ENCODE data around the gene ATP13A3. TPM values are rescaled to one million over a fixed set of nuclear protein-coding genes. Genes with fewer than 3 reads are reported as not detected.

ATP13A3 gene
- total and polyA plus RNA-seq, 2 of the 4 experiments (the other 2 are of a cell fraction), result 48.1 to 154 TPM

GRCh38 chr3:194504146-194504545 is 17.3 kb upstream of the ATP13A3 start:
- Histone ChIP-seq H2BK120ac (ENCODE audit: low read depth, low read length) (peak overlapping the region; percentile 90), H3K36me3 (ENCODE audit: control insufficient read depth, insufficient read depth, low read length) (no peaks in the 10 kb centered on the region), H2BK5ac (ENCODE audit: low read depth, low read length, poor library complexity, severe bottlenecking) (no peak overlapping the region), H3K79me1 (ENCODE audit: low read depth in 1 of 2, low read length in 2 of 2) (peaks cover 0 to 5% of the 10 kb centered on the region in 2 experiments; a peak in 1 of 4 replicates), H3K4me1 (ENCODE audit: control insufficient read depth, insufficient read depth, low read length) (peaks cover 14% of the 10 kb centered on the region), H3K4me3 (ENCODE audit: insufficient read depth, low read depth, low read length) (no peak overlapping the region), H3K14ac (replicated peaks; ENCODE audit: low read depth, low read length) (peak overlapping the region; percentile 87; the same call in 1 of the 2 replicates), H3K4me2 (ENCODE audit: low read depth, low read length) (no peak overlapping the region), H4K5ac (ENCODE audit: low read depth, low read length) (peak overlapping the region; percentile 83), H2BK15ac (ENCODE audit: low read depth, low read length) (peak overlapping the region; percentile 93; the same call in 2 of the 3 replicates), H3K27me3 (ENCODE audit: control insufficient read depth, insufficient read depth, low read length) (no peaks in the 10 kb centered on the region), H3K18ac (ENCODE audit: low read depth, low read length) (peak overlapping the region; percentile 90; the same call in 1 of the 2 replicates), H3K56ac (ENCODE audit: extremely low read depth, insufficient read depth, low read length) (no peak overlapping the region), H4K91ac (ENCODE audit: insufficient read depth, low read depth, low read length) (no peak overlapping the region; the same call in none of the 2 replicates), H3K9me3 (ENCODE audit: control insufficient read depth, insufficient read depth, low read length) (no peaks in the 10 kb centered on the region), H3K4ac (ENCODE audit: low read depth, low read length) (peak overlapping the region; percentile 94), H2AK9ac (replicated peaks; ENCODE audit: low read depth, low read length, poor library complexity) (peak overlapping the region; percentile 68), H3K9me1 (ENCODE audit: insufficient read depth, low read length) (peaks cover 12% of the 10 kb centered on the region; the same call in 1 of the 2 replicates), H3K27ac (ENCODE audit: insufficient read depth, low read length) (peak overlapping the region; percentile 45; the same call in 1 of the 2 replicates), H2AK5ac (ENCODE audit: low read depth, low read length) (peak overlapping the region; percentile 96), H2BK20ac (ENCODE audit: low read depth, low read length) (peak overlapping the region; percentile 87), H3K9ac (ENCODE audit: low read depth, low read length) (no peak overlapping the region), H2AFZ (replicated peaks; ENCODE audit: low read length, poor library complexity) (no peak overlapping the region), H3K23ac (ENCODE audit: low read depth, low read length) (peak overlapping the region; percentile 20; the same call in 1 of the 2 replicates), H4K20me1 (ENCODE audit: insufficient read depth, low read length) (no peaks in the 10 kb centered on the region), H4K8ac (ENCODE audit: low read depth in 2 of 2, low read length in 2 of 2) (peak overlapping the region in 1 of 2 experiments; percentile 62; a peak in 1 of 4 replicates)
- in situ Hi-C loops (cut with MboI; ENCODE audit: low sequenced_read_pairs), result no loop called here
- ChIA-PET POLR2A (ENCODE audit: unreplicated experiment) (no interaction called here), CTCF (no interaction called here)
- dilution Hi-C loops (cut with HindIII; ENCODE audit: low sequenced_read_pairs, unreplicated experiment), result no loop called here
- intact Hi-C loops (cut with micrococcal nuclease), result loop anchor here (2.0 kb wide), 1 partner anchor 15 kb away; no protein-coding TSS in a partner anchor
- TF ChIP-seq MAFK (IDR thresholded peaks at IDR 0.05; ENCODE audit: low read depth, low read length), result no peak
- TF ChIP-seq RFX5 (IDR thresholded peaks at IDR 0.05; ENCODE audit: low read depth, low read length), result no peak
- no CpG with 5 or more reads among the region's 2 CpGs for WGBS, 2 experiments (ENCODE audit: extremely low coverage in 2 of 2, insufficient read length in 1 of 2)
- no TSS peak for BruUV-seq (replicated peaks)
- no peak for DNase-seq
- ATAC-seq (ENCODE audit: low read depth), result no peak

Data from IMR-90 (cell line).